Activated CD4-positive, alpha-beta memory T cell treated with anti-CD3 and anti-CD28 coated beads, Interleukin-2, amount 10 ng/mL, durations not matched to agents 7 days and 5 days (primary cell): ENCODE data around the gene CHAF1A. TPM values are rescaled to one million over a fixed set of nuclear protein-coding genes. Genes with fewer than 3 reads are reported as not detected.

Experiments
- CTCF ChIA-PET: fragments of 350-600 bp; sonication (Branson Sonifier 250); formaldehyde crosslinking; loops from one replicate; lab custom pipeline; 2021; ENCODE audit warnings: antibody characterized with exemption, inconsistent platforms; lab: Charles Lee
- POLR2A ChIA-PET: fragments of 350-600 bp; sonication (Branson Sonifier 250); formaldehyde crosslinking; loops from one replicate; lab custom pipeline; 2021; ENCODE audit warnings: antibody characterized with exemption; lab: Charles Lee
- DNase-seq: peaks from one replicate; pipeline ENCODE4 v3.0.0-alpha.2; 2020
- H3K27ac Mint-ChIP-seq: one replicate; pipeline ENCODE4 v1.8.0; 2021; ENCODE audit warnings: mild to moderate bottlenecking, mixed read lengths
- H3K27me3 Mint-ChIP-seq: one replicate; pipeline ENCODE4 v1.8.0; 2021; ENCODE audit warnings: mixed read lengths
- H3K36me3 Mint-ChIP-seq: one replicate; pipeline ENCODE4 v1.8.0; 2021; ENCODE audit warnings: low read depth, mixed read lengths
- H3K4me1 Mint-ChIP-seq: one replicate; pipeline ENCODE4 v1.8.0; 2021; ENCODE audit warnings: mixed read lengths
- H3K4me3 Mint-ChIP-seq: one replicate; pipeline ENCODE4 v1.8.0; 2021; ENCODE audit warnings: mild to moderate bottlenecking, mixed read lengths
- H3K9me3 Mint-ChIP-seq: one replicate; pipeline ENCODE4 v1.8.0; 2021; ENCODE audit warnings: mixed read lengths
- total RNA-seq, 2 experiments: library from RNA; stranded (reverse); gene quantifications; one replicate each; pipeline ENCODE4 v1.2.3, GENCODE V29; 2021

The CHAF1A gene
- total RNA-seq, 2 experiments from 2014 or later, result 71.7 to 82.5 TPM

DNA sequence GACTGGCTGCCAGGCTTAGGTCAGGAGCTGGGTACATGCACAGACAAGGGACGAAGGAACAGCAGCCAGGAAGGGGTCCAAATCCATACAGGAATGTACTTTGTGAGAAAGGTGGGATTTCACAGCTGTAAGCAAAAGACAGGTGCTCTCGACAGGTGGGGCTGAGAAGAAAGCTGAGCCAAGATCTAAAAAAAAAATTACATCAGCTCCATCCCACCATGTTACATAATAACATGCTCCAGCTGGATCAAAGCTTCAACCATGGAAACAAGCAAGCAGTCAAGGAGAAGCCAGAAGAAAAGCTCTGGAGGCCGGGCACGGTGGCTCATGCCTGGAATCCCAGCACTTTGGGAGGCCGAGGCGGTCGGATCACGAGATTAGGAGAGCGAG lies 47.2 kb downstream of the CHAF1A start:
- CTCF ChIA-PET, result no interaction called here
- no peak for DNase-seq
- H3K4me1 Mint-ChIP-seq, result no peaks in the 10 kb centered on the region
- H3K9me3 Mint-ChIP-seq, result no peaks in the 10 kb centered on the region
- POLR2A ChIA-PET, result interaction anchor here (0.6 kb wide), 1 partner anchor 8 kb away, joined by 3 read pairs; no protein-coding TSS in a partner anchor
- no peak overlapping the region for H3K27ac Mint-ChIP-seq
- H3K4me3 Mint-ChIP-seq, result no peak overlapping the region
- H3K27me3 Mint-ChIP-seq, result no peaks in the 10 kb centered on the region
- H3K36me3 Mint-ChIP-seq, result peaks cover 22% of the 10 kb centered on the region

GRCh38 chr19:4452230-4452990 lies 50.0 kb downstream of the CHAF1A start:
- Mint-ChIP-seq H3K27me3 (no peaks in the 10 kb centered on the region), H3K36me3 (peaks cover 22% of the 10 kb centered on the region), H3K4me1 (peaks cover 12% of the 10 kb centered on the region), H3K9me3 (no peaks in the 10 kb centered on the region), H3K4me3 (no peak overlapping the region), H3K27ac (no peak overlapping the region)
- CTCF ChIA-PET, result no interaction called here
- POLR2A ChIA-PET, result no interaction called here
- no peak for DNase-seq

- H3K4me1 Mint-ChIP-seq, result peaks cover 17% of the 10 kb centered on the region
- DNase-seq, result no peak
- H3K27me3 Mint-ChIP-seq, result no peaks in the 10 kb centered on the region
- no peak overlapping the region for H3K27ac Mint-ChIP-seq
- H3K4me3 Mint-ChIP-seq, result no peak overlapping the region
- CTCF ChIA-PET, result no interaction called here
- peaks cover 14% of the 10 kb centered on the region for H3K36me3 Mint-ChIP-seq
- POLR2A ChIA-PET, result no interaction called here
- no peaks in the 10 kb centered on the region for H3K9me3 Mint-ChIP-seq
Measured at GRCh38 chr19:4453232-4454179, 51.1 kb downstream of the CHAF1A start.

GRCh38 chr19:4454747-4455718 lies 52.6 kb downstream of the CHAF1A start:
- H3K27me3 Mint-ChIP-seq, result no peaks in the 10 kb centered on the region
- peaks cover 6% of the 10 kb centered on the region for H3K36me3 Mint-ChIP-seq
- H3K27ac Mint-ChIP-seq, result no peak overlapping the region
- no peak overlapping the region for H3K4me3 Mint-ChIP-seq
- ChIA-PET POLR2A (interaction anchor here (3.5 kb wide), 1 partner anchor 16 kb away, joined by 32 read pairs; the partner anchor contains the start of gene HDGFL2), CTCF (no interaction called here)
- DNase-seq, result no peak
- H3K9me3 Mint-ChIP-seq, result no peaks in the 10 kb centered on the region
- H3K4me1 Mint-ChIP-seq, result peaks cover 17% of the 10 kb centered on the region

GRCh38 chr19:4455719-4456475 lies 53.5 kb downstream of the CHAF1A start:
- Mint-ChIP-seq H3K27me3 (no peaks in the 10 kb centered on the region), H3K4me3 (peak overlapping the region; percentile 90), H3K4me1 (peaks cover 17% of the 10 kb centered on the region), H3K27ac (peak overlapping the region; percentile 74), H3K36me3 (no peaks in the 10 kb centered on the region), H3K9me3 (no peaks in the 10 kb centered on the region)
- CTCF ChIA-PET, result interaction anchor here (0.6 kb wide), 1 partner anchor 57 kb away, joined by 3 read pairs; no protein-coding TSS in a partner anchor
- POLR2A ChIA-PET, result interaction anchor here (1.4 to 3.5 kb wide), 2 partner anchors 12 to 15 kb away, joined by 4 to 32 read pairs; partner anchors contain the start of gene HDGFL2
- no peak for DNase-seq

GRCh38 chr19:4456476-4456842 lies 54.0 kb downstream of the CHAF1A start:
- CTCF ChIA-PET, result interaction anchor here (0.6 kb wide), 2 partner anchors 56 to 58 kb away, joined by 3 read pairs; partner anchors contain the start of gene SH3GL1
- POLR2A ChIA-PET, result interaction anchor here (0.6 to 3.5 kb wide), 6 partner anchors 10 to 202 kb away, joined by 3 to 32 read pairs (median 4); partner anchors contain the start of genes CHAF1A, HDGFL2 and SH3GL1

DNA sequence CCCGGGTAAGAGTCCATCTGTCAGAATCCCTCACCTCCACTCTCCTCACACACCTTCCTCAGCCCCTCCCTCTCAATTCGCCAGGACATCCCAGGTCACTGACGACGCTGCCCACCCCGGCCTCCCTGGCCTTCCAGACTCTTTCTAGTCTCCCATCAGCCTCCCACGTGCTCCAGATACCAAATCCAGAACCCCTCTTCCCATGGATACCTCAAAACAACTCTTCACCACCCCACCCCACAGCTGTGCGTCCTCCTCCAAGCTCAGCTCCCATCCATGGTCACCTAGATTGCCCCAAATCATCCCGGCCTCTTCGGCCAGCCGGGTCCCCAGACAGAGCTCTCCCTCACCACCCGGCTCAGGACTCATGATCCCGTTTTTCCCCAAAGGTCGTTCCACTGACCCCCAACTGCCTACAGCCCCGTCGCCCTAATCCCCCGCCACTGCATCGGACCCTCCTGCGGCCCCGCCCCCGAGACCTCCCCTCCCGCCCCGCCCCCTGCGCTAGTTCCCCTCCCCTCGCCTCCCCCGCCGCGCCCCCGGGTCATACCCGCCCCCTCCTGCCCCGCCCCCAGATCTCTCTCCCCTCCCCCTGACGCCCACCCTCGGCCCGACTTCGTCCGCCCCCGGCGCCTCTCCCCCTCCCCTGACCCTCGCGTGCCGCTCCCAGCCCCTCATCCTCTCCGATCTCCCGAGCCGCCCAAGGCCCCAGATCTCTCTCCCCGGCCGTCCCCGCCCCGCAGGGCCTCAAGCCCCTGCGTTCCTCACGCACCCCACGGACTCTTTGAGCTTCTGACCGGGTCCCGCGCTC lies 54.6 kb downstream of the CHAF1A start:
- Mint-ChIP-seq H3K4me1 (peaks cover 17% of the 10 kb centered on the region), H3K9me3 (no peaks in the 10 kb centered on the region), H3K27me3 (no peaks in the 10 kb centered on the region), H3K27ac (peak overlapping the region; percentile 74), H3K4me3 (peak overlapping the region; percentile 90), H3K36me3 (no peaks in the 10 kb centered on the region)
- POLR2A ChIA-PET, result interaction anchor here (0.6 to 3.5 kb wide), 7 partner anchors 10 to 210 kb away, joined by 3 to 32 read pairs (median 4); partner anchors contain the start of genes CHAF1A, HDGFL2, SH3GL1 and YJU2
- CTCF ChIA-PET, result interaction anchor here (0.6 to 0.9 kb wide), 3 partner anchors 15 to 58 kb away, joined by 3 read pairs; partner anchors contain the start of genes HDGFL2 and SH3GL1
- peak; percentile 44 for DNase-seq

More at GRCh38 chr19:4456476-4456842, 54.0 kb downstream of the CHAF1A start:
- Mint-ChIP-seq H3K4me3 (peak overlapping the region; percentile 90), H3K9me3 (no peaks in the 10 kb centered on the region), H3K4me1 (peaks cover 17% of the 10 kb centered on the region), H3K36me3 (no peaks in the 10 kb centered on the region), H3K27me3 (no peaks in the 10 kb centered on the region), H3K27ac (peak overlapping the region; percentile 74)
- DNase-seq, result no peak

- Mint-ChIP-seq H3K36me3 (no peaks in the 10 kb centered on the region), H3K9me3 (no peaks in the 10 kb centered on the region), H3K4me1 (peaks cover 17% of the 10 kb centered on the region), H3K4me3 (peak within 1 kb of the TSS; percentile 90), H3K27me3 (no peaks in the 10 kb centered on the region), H3K27ac (peak within 1 kb of the TSS; percentile 74)
- POLR2A ChIA-PET, result interaction anchor here (1.2 to 3.5 kb wide), 7 partner anchors 11 to 211 kb away, joined by 3 to 32 read pairs (median 5); partner anchors contain the start of genes CHAF1A, HDGFL2, SH3GL1 and YJU2
- DNase-seq, result peak; percentile 98
- CTCF ChIA-PET, result interaction anchor here (0.9 kb wide), 1 partner anchor 14 kb away, joined by 3 read pairs; the partner anchor contains the start of gene HDGFL2
Measured at GRCh38 chr19:4457654-4458395, 55.4 kb downstream of the CHAF1A start, which contains the start of gene UBXN6. Gene UBXN6, minus strand, starts transcription at chr19:4457794. Its CDS starts 97 bp downstream, at chr19:4457697.

DNA sequence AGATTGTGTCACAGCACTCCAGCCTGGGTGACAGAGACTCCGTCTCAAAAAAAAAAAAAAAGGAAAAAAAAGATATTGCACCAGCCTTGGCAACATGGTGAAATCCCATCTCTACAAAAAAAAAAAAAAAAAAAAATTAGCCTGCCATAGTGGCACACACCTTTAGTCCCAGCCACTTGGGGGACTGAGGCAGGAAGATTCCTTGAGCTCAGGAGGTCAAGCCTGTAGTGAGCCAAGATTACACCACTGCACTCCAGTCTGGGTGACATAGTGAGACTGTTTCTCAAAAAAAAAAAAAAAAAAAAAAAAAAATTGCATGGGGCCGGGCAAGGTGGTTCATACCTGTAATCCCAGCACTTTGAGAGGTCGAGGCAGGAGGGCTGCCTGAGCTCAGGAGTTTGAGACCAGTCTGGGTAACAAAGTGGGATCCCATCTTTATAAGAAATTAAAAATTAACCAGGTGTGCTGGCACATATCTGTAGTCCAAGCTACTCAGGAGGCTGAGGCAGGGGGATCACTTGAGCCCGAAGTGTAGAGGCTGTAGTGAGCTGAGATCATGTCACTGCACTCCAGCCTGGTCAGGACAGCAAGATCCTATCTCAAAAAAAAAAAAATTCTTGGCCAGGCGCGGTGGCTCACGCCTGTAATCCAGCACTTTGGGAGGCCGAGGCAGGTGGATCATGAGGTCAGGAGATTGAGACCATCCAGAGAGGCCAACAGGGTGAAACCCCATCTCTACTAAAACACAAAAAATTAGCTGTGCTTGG lies 62.6 kb downstream of the CHAF1A start:
- H3K4me3 Mint-ChIP-seq, result no peak overlapping the region
- H3K4me1 Mint-ChIP-seq, result peaks cover 3% of the 10 kb centered on the region
- H3K27me3 Mint-ChIP-seq, result no peaks in the 10 kb centered on the region
- ChIA-PET POLR2A (no interaction called here), CTCF (interaction anchor here (0.7 kb wide), 1 partner anchor 51 kb away, joined by 3 read pairs; no protein-coding TSS in a partner anchor)
- no peak for DNase-seq
- H3K27ac Mint-ChIP-seq, result no peak overlapping the region
- H3K9me3 Mint-ChIP-seq, result no peaks in the 10 kb centered on the region
- no peaks in the 10 kb centered on the region for H3K36me3 Mint-ChIP-seq
